Cardiac septum (tissue), 1 donor: ENCODE measurements around the gene GPR63. TPM values are rescaled to one million over a fixed set of nuclear protein-coding genes. Genes with fewer than 3 reads are reported as not detected.
"Not testable (repeated sequence)": the region's sequence is repeated elsewhere in the genome, so short reads cannot be mapped to it uniquely, and the experiment has no call there.

Experiments used
- DNase-seq: peaks from one replicate; pipeline ENCODE4 v3.0.0-alpha.2; 2020; ENCODE audit warnings: low spot score
- intact Hi-C: fragments of 100-400 bp; cut with DNase I; formaldehyde crosslinking; loops from one replicate; pipeline ENCODE4 v1.14.0; 2022
- long read RNA-seq: library from polyadenylated mRNA; unstranded; transcript quantifications from one replicate; pipeline ENCODE4 v2.0.0, GENCODE V29; 2021
- total RNA-seq: library from RNA; stranded (reverse); fragmentation: NEBNext Ultra II Directional; extraction: Animal tissue kit (Norgen Biotek cat#: 25700); gene quantifications from one replicate; pipeline ENCODE4 v1.2.1, GENCODE V29; 2021
- donor health status: DM: no; HTN: no; CAD: no.

Gene GPR63
- total RNA-seq: 1.8 TPM
- long read RNA-seq, full-length matches to known transcripts: 4 of 4 reads
- long read RNA-seq, partial matches to known transcripts: 0 of 4 reads
- long read RNA-seq, other reads (novel, unspliced or antisense): 0 of 4 reads

GRCh38 chr6:96837081-96837971, at the start of gene GPR63:
TSS of gene GPR63 (minus strand) at chr6:96837477. CDS start at chr6:96799731, 37,746 bp downstream.
- intact Hi-C loops: loop anchor here (5.0 kb wide), 1 partner anchor 60 kb away; the partner anchor contains the start of gene NDUFAF4
- DNase-seq: peak; percentile 79

GRCh38 chr6:96886519-96886918, 49.2 kb upstream of the GPR63 start:
- intact Hi-C loops: no loop called here
- DNase-seq: no peak

GRCh38 chr6:96885187-96885631, 47.9 kb upstream of the GPR63 start:
- DNase-seq, intact Hi-C loops: not testable (repeated sequence)

- no peak for DNase-seq
- intact Hi-C loops: no loop called here
These were observed 40.9 kb upstream of the GPR63 start for GRCh38 chr6:96878143-96878542.

GRCh38 chr6:96876886-96877545, 39.7 kb upstream of the GPR63 start:
- intact Hi-C loops: no loop called here
- no peak for DNase-seq

- no peak for DNase-seq
- intact Hi-C loops: no loop called here
These were observed 35.7 kb upstream of the GPR63 start for GRCh38 chr6:96872976-96873375.

GRCh38 chr6:96865055-96865405, 27.8 kb upstream of the GPR63 start:
- intact Hi-C loops: no loop called here
- DNase-seq: no peak

- intact Hi-C loops: no loop called here
- DNase-seq: no peak
These were observed 27.2 kb upstream of the GPR63 start for GRCh38 chr6:96864216-96865054.

GRCh38 chr6:96862560-96862959, 25.3 kb upstream of the GPR63 start:
- intact Hi-C loops: no loop called here
- DNase-seq: no peak

- intact Hi-C loops: no loop called here
- no peak for DNase-seq
These were observed 24.3 kb upstream of the GPR63 start for GRCh38 chr6:96861588-96861987.

- DNase-seq: no peak
- intact Hi-C loops: no loop called here
These were observed 19.6 kb upstream of the GPR63 start for GRCh38 chr6:96856856-96857255.

GRCh38 chr6:96853083-96853482, 15.8 kb upstream of the GPR63 start:
- intact Hi-C loops: no loop called here

GRCh38 chr6:96852605-96853004, 15.3 kb upstream of the GPR63 start:
- intact Hi-C loops: no loop called here
- no peak for DNase-seq

More at GRCh38 chr6:96853083-96853482, 15.8 kb upstream of the GPR63 start:
- no peak for DNase-seq

- no peak for DNase-seq
- intact Hi-C loops: no loop called here
These were observed 14.6 kb upstream of the GPR63 start for GRCh38 chr6:96851858-96852257.

- no peak for DNase-seq
- intact Hi-C loops: no loop called here
These were observed 12.3 kb upstream of the GPR63 start for GRCh38 chr6:96849615-96850014.

- intact Hi-C loops: no loop called here
- DNase-seq: no peak
These were observed 7.3 kb upstream of the GPR63 start for GRCh38 chr6:96844530-96844929.

- intact Hi-C loops: no loop called here
These were observed 4.1 kb upstream of the GPR63 start for GRCh38 chr6:96841345-96841744.

GRCh38 chr6:96836631-96837080, 621 bp downstream of the GPR63 start:
- no peak for DNase-seq
- intact Hi-C loops: loop anchor here (5.0 kb wide), 1 partner anchor 61 kb away; the partner anchor contains the start of gene NDUFAF4

More at GRCh38 chr6:96841345-96841744, 4.1 kb upstream of the GPR63 start:
- no peak for DNase-seq

- intact Hi-C loops: no loop called here
- DNase-seq: no peak
These were observed 3.2 kb downstream of the GPR63 start for GRCh38 chr6:96834070-96834469.

GRCh38 chr6:96832780-96833179, 4.5 kb downstream of the GPR63 start:
- intact Hi-C loops: no loop called here
- no peak for DNase-seq
